T-helper 17 cell (primary cell): Measurements from ENCODE around the gene INSRR. TPM values are rescaled to one million over a fixed set of nuclear protein-coding genes. Genes with fewer than 3 reads are reported as not detected.

Source experiments
- ATAC-seq: fragments of 150-1000 bp; cut with Tn5 transposase; 2 replicates; pipeline ENCODE4 v1.10.0; 2021; ENCODE audit warnings: mild to moderate bottlenecking, moderate library complexity
- DNase-seq, 3 donors: peaks; one replicate each; pipeline versions ENCODE4 v3.0.0 to v3.0.0-alpha.2; 2020 to 2021
- H3K9me3 ChIP-seq: one replicate; pipeline ENCODE4 v1.7.0; 2013; ENCODE audit warnings: low read length, mild to moderate bottlenecking; ENCODE audit not compliant: control insufficient read depth, poor library complexity, severe bottlenecking
- H3K27ac Mint-ChIP-seq: one replicate; pipeline ENCODE4 v1.8.0; 2022; ENCODE audit warnings: mild to moderate bottlenecking, moderate library complexity, mixed read lengths
- H3K27me3 Mint-ChIP-seq: one replicate; pipeline ENCODE4 v1.8.0; 2022; ENCODE audit warnings: mixed read lengths
- H3K36me3 Mint-ChIP-seq: one replicate; pipeline ENCODE4 v1.8.0; 2022; ENCODE audit warnings: low read depth, mixed read lengths
- H3K4me1 Mint-ChIP-seq: one replicate; pipeline ENCODE4 v1.8.0; 2022; ENCODE audit warnings: mild to moderate bottlenecking, mixed read lengths
- H3K4me3 Mint-ChIP-seq: one replicate; pipeline ENCODE4 v1.8.0; 2022; ENCODE audit warnings: mild to moderate bottlenecking, moderate library complexity, mixed read lengths
- total RNA-seq, 4 donors: library from RNA in 2 of 4; stranded (reverse) in 2 of 4; gene quantifications; one replicate each; pipeline ENCODE4 v1.2.3 and lab custom pipeline; 2022 to 2026

INSRR gene
- total RNA-seq, 2 donors from 2014 or later: not detected

GRCh38 chr1:156847591-156848460 is 11.1 kb downstream of the INSRR start:
- Mint-ChIP-seq H3K36me3 (peaks cover 2% of the 10 kb centered on the region), H3K4me1 (peaks cover 22% of the 10 kb centered on the region), H3K27ac (no peak overlapping the region), H3K27me3 (peaks cover 30% of the 10 kb centered on the region), H3K4me3 (peak overlapping the region; percentile 45)
- ATAC-seq (no peak), DNase-seq (no peak)
- no peaks in the 10 kb centered on the region for H3K9me3 ChIP-seq

DNA sequence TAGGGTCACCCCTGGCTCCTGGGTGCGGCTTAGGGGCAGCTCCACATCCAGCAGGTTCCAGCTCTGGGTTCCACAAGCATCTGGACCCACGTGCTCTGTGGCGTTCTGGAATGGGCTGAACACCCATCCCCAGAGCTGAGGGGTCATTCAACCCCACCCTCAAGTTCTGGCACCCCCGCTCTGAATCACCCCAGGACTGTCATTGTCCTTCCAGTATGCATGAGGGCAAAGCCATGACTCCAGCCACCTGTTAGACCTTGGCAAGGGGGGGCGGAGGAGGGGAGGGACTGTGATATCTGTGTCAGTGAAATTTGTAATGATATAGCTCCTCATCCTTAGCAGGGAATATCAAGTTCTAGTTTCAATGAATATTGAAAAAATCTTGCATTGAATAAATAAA is 12.3 kb downstream of the INSRR start:
- Mint-ChIP-seq H3K4me1 (peaks cover 21% of the 10 kb centered on the region), H3K27ac (no peak overlapping the region), H3K27me3 (peaks cover 37% of the 10 kb centered on the region), H3K36me3 (peaks cover 6% of the 10 kb centered on the region), H3K4me3 (no peak overlapping the region)
- DNase-seq (no peak), ATAC-seq (no peak)
- no peaks in the 10 kb centered on the region for H3K9me3 ChIP-seq

DNA sequence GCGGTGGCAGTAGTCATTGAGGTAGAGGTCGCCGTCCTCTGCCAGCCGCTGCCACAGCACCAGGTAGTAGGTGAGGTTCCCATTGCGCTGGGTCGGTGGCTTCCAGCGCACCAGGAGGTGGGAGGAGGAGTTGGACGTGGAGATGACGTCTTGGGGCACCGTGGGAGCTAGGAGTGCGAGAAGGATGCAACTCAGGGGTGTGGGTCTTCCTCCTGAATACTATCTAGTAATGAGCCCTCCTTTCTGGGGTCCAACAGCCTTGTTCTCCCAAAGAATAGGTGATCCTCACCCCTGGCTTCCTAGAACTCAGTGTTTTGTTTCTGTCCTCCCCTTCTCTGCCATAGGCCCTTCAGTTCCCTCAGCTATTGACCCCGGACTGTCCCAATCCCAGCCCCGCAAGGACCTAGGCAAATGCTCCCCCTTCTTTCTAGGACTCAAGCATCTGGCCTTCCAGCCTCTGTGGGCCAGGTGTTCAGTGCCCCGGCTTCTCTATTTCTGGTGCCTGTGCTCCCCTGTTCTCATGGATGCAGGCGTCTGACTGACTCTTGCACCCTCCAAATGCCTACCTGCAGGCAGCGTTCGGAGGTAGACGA is 12.9 kb downstream of the INSRR start:
- Mint-ChIP-seq H3K4me1 (peaks cover 21% of the 10 kb centered on the region), H3K4me3 (peak overlapping the region; percentile 19)

DNA sequence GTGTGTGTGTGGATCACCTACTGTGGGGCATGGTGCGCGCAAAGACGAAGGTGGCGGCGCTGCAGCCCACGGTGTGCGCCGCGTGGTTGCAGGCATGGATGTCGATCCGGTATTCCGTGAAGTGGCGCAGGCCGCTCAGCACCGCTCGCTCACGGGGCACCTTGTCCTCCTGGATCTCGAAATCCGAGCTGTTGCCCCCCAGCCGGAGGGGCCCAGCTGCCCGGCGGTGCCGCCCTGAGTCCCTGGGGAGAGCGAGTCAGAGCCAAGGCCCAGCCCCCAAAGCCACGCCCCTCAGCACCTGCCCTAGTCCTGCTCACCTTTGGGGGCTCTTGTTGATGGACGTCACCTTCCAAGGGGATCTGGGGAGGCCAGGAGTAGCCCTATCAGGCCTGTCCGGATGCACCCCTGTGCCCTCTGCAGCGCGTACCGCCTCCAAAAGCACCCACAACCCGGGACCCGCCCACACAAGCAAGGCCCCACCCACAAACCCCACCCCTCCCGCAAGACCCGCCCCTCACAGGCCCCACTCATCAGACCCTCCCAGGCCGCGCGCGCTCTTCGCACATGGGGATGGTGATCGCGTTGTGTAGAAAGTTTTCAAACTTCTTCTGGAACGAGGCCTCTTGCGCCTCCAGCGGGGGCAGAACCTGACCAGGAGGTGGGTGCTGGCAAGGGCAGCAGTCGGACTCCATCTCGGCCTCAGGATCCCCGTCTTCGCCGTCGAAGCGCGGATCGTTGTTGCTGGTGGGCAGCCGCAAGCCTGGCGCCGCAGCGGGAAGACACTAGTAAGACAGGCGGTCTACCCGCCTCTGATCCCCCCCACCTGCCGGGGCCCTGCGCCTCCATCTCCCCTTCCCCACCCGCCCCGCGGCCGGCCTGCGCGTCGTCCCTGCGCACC is 13.6 kb downstream of the INSRR start:
- no peaks in the 10 kb centered on the region for H3K9me3 ChIP-seq
- H3K36me3 Mint-ChIP-seq: peaks cover 6% of the 10 kb centered on the region
- peak in 1 of 3 donors; percentile 39 for DNase-seq
- H3K4me1 Mint-ChIP-seq: peaks cover 21% of the 10 kb centered on the region
- H3K27me3 Mint-ChIP-seq: peaks cover 49% of the 10 kb centered on the region
- peak; percentile 63 for ATAC-seq
- peak overlapping the region; percentile 59 for H3K4me3 Mint-ChIP-seq
- H3K27ac Mint-ChIP-seq: no peak overlapping the region

More for the DNA sequence above, 12.9 kb downstream of the INSRR start:
- peaks cover 6% of the 10 kb centered on the region for H3K36me3 Mint-ChIP-seq
- H3K27me3 Mint-ChIP-seq: peaks cover 43% of the 10 kb centered on the region
- no peak overlapping the region for H3K27ac Mint-ChIP-seq
- DNase-seq (no peak), ATAC-seq (no peak)
- no peaks in the 10 kb centered on the region for H3K9me3 ChIP-seq

DNA sequence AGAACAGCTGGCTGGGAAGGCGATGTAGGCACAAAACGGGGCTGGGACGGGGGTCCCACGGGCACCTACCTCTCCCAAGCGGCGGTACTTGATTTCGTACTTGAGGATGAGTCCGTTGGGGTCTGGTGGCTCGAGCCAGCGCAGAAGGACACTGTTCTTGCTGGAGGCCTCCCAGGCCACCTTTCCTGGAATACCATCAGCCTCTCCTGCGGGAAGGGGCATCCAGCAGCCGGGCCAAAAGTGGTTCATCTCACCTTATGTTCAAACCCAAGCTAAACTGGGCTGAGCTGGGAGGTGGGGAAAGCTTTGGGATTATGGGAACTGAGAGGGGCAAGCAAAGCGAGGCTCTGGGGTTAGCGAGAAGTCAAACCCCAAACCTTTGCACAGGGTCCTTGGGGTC is 14.3 kb downstream of the INSRR start:
- peaks cover 21% of the 10 kb centered on the region for H3K4me1 Mint-ChIP-seq
- H3K36me3 Mint-ChIP-seq: peaks cover 6% of the 10 kb centered on the region
- DNase-seq (no peak), ATAC-seq (no peak)
- peaks cover 53% of the 10 kb centered on the region for H3K27me3 Mint-ChIP-seq
- no peaks in the 10 kb centered on the region for H3K9me3 ChIP-seq
- peak overlapping the region; percentile 59 for H3K4me3 Mint-ChIP-seq
- no peak overlapping the region for H3K27ac Mint-ChIP-seq

GRCh38 chr1:156844102-156844501 is 14.8 kb downstream of the INSRR start:
- DNase-seq (no peak), ATAC-seq (no peak)
- Mint-ChIP-seq H3K27ac (no peak overlapping the region), H3K4me3 (no peak overlapping the region), H3K36me3 (peaks cover 6% of the 10 kb centered on the region), H3K27me3 (peaks cover 55% of the 10 kb centered on the region), H3K4me1 (peaks cover 21% of the 10 kb centered on the region)
- no peaks in the 10 kb centered on the region for H3K9me3 ChIP-seq

- DNase-seq: no peak
- no peaks in the 10 kb centered on the region for H3K9me3 ChIP-seq
- Mint-ChIP-seq H3K27me3 (peaks cover 56% of the 10 kb centered on the region), H3K27ac (no peak overlapping the region), H3K36me3 (peaks cover 8% of the 10 kb centered on the region), H3K4me1 (peaks cover 18% of the 10 kb centered on the region), H3K4me3 (no peak overlapping the region)
- ATAC-seq: no peak
These were observed 16.2 kb downstream of the INSRR start for GRCh38 chr1:156842618-156843300.

GRCh38 chr1:156841295-156841855 is 17.5 kb downstream of the INSRR start:
- H3K27ac Mint-ChIP-seq: no peak overlapping the region
- peaks cover 22% of the 10 kb centered on the region for H3K4me1 Mint-ChIP-seq
- peaks cover 8% of the 10 kb centered on the region for H3K36me3 Mint-ChIP-seq
- H3K4me3 Mint-ChIP-seq: no peak overlapping the region
- H3K9me3 ChIP-seq: no peaks in the 10 kb centered on the region
- DNase-seq (no peak), ATAC-seq (no peak)
- H3K27me3 Mint-ChIP-seq: peaks cover 56% of the 10 kb centered on the region

DNA sequence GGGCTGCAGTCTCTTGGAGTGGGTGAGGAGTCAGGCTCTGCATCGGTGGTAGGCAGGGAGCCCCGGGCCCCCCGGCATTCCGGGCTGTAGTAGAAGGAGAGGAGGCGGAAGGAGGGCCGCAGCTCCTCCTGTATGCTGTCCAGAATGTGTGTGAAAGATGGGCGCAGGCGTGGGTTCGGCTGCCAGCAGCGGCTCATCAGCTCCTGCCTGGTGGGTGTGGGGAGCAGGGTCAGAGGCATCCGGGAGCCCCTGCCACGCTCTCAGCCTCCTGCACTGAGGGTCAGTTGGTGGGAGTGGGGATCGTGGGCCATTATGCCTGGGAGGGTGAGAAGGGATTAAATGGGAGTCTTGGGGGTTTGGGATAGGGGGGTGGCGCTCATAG is 18.0 kb downstream of the INSRR start:
- Mint-ChIP-seq H3K27ac (no peak overlapping the region), H3K4me1 (peaks cover 24% of the 10 kb centered on the region), H3K27me3 (peaks cover 56% of the 10 kb centered on the region), H3K36me3 (peaks cover 9% of the 10 kb centered on the region), H3K4me3 (no peak overlapping the region)
- DNase-seq (no peak), ATAC-seq (no peak)
- H3K9me3 ChIP-seq: no peaks in the 10 kb centered on the region

DNA sequence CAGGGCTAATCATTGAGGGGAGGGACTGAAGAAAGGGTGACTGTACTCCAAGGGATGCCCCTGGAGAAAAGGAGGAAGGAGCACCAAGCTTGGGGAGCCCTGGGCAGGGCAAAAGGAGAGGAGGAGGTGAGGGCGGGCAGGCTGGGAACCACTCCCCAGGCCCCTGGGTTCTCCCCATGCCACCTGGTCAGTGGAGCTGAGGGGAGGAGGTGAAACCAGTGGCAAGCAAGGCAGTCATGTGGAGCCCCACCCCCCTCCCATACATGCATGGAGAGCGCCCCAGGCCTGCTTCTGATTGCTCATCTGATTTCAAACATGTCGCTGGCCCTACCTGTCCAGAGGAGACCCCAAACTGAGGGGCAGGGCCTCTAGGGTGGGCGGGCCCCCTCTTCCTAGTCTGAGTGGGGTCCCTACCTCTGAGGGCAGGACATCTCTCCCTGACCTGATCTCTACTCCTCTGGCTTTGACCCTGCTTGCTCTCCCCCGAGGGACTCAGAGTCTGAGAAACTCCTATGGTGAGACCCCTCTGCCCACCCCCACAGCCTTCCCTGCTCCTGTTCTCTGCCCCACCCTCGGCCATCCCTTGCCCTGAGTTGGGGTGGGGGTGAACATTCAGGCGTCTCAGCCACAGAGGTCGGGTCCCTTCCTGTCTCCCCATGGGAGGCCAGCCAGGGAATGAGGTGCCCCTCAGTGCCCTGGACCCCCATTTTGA is 18.6 kb downstream of the INSRR start:
- Mint-ChIP-seq H3K27ac (no peak overlapping the region), H3K4me1 (peaks cover 27% of the 10 kb centered on the region), H3K27me3 (peaks cover 56% of the 10 kb centered on the region), H3K36me3 (peaks cover 11% of the 10 kb centered on the region), H3K4me3 (no peak overlapping the region)
- DNase-seq: no peak
- ATAC-seq: no peak
- H3K9me3 ChIP-seq: no peaks in the 10 kb centered on the region

- Mint-ChIP-seq H3K4me1 (peaks cover 21% of the 10 kb centered on the region), H3K4me3 (no peak overlapping the region), H3K36me3 (peaks cover 11% of the 10 kb centered on the region), H3K27ac (no peak overlapping the region), H3K27me3 (peaks cover 50% of the 10 kb centered on the region)
- DNase-seq (no peak), ATAC-seq (no peak)
- no peaks in the 10 kb centered on the region for H3K9me3 ChIP-seq
These were observed 19.3 kb downstream of the INSRR start for GRCh38 chr1:156839426-156840109.
